CD14-positive monocyte (primary cell): ENCODE results near the gene LRRC4C. TPM values are rescaled to one million over a fixed set of nuclear protein-coding genes. Genes with fewer than 3 reads are reported as not detected.

Source experiments
- DNase-seq, 3 donors: peaks; one replicate each; pipeline ENCODE4 v3.0.0-alpha.2; 2011 to 2022
- H2AFZ ChIP-seq: 2 replicates; pipeline ENCODE4 v1.6.0; 2012; ENCODE audit warnings: mild to moderate bottlenecking, low read depth, low read length, inconsistent platforms; ENCODE audit not compliant: insufficient read depth, poor library complexity, severe bottlenecking
- H3K27ac ChIP-seq, 2 donors: 1 replicate in 1 of 2; 2 replicates in 1 of 2; pipeline ENCODE4 v1.5.1; 2012 to 2013; ENCODE audit warnings: low read length in 2 of 2, control low read depth in 1 of 2, inconsistent platforms in 1 of 2, low read depth in 1 of 2, mild to moderate bottlenecking in 1 of 2
- H3K27me3 ChIP-seq, 2 donors: one replicate each; pipeline versions ENCODE4 v1.6.0 to v1.6.1; 2011 to 2013; ENCODE audit warnings: low read length in 2 of 2; ENCODE audit not compliant: control insufficient read depth in 2 of 2, insufficient read depth in 2 of 2
- H3K36me3 ChIP-seq, 2 donors: replicated peaks in 1 of 2; 1 replicate in 1 of 2; 2 replicates in 1 of 2; pipeline versions ENCODE4 v1.5.1 to v1.6.1; 2012 to 2013; ENCODE audit warnings: low read length in 2 of 2, control low read depth in 1 of 2, inconsistent platforms in 1 of 2, mild to moderate bottlenecking in 1 of 2; ENCODE audit not compliant: insufficient read depth in 2 of 2, control insufficient read depth in 1 of 2
- H3K4me1 ChIP-seq, 2 donors: 1 replicate in 1 of 2; 2 replicates in 1 of 2; pipeline versions ENCODE4 v1.5.1 to v1.6.1; 2012 to 2013; ENCODE audit warnings: low read length in 2 of 2, control low read depth in 1 of 2, inconsistent platforms in 1 of 2, mild to moderate bottlenecking in 1 of 2, moderate library complexity in 1 of 2; ENCODE audit not compliant: insufficient read depth in 2 of 2, control insufficient read depth in 1 of 2
- H3K4me2 ChIP-seq: replicated peaks from 2 replicates; pipeline ENCODE3; 2012; ENCODE audit warnings: low read length, moderate library complexity, mild to moderate bottlenecking; ENCODE audit not compliant: poor library complexity, severe bottlenecking; ENCODE audit errors: extremely low read depth
- H3K4me3 ChIP-seq, 3 experiments: fragments of 200-600 bp in 1 of 3; sonication (generic) in 1 of 3; replicated peaks in 1 of 3; 1 replicate in 2 of 3; 2 replicates in 1 of 3; pipeline ENCODE4 v1.5.1; 2011 to 2013; ENCODE audit warnings: low read length in 3 of 3, mild to moderate bottlenecking in 3 of 3, control low read depth in 2 of 3, low read depth in 2 of 3, inconsistent platforms in 1 of 3, moderate library complexity in 1 of 3
- H3K79me2 ChIP-seq: 2 replicates; pipeline ENCODE4 v1.6.0; 2012; ENCODE audit warnings: mild to moderate bottlenecking, control low read depth, inconsistent platforms, low read length, moderate library complexity; ENCODE audit not compliant: insufficient read depth
- H3K9ac ChIP-seq: 2 replicates; pipeline ENCODE4 v1.6.0; 2017; ENCODE audit warnings: low read length, mild to moderate bottlenecking; ENCODE audit not compliant: insufficient read depth, poor library complexity, severe bottlenecking
- H3K9me3 ChIP-seq, 2 donors: replicated peaks in 1 of 2; 1 replicate in 1 of 2; 2 replicates in 1 of 2; pipeline versions ENCODE4 v1.5.1 to v1.6.1; 2012 to 2013; ENCODE audit warnings: low read length in 2 of 2, control low read depth in 1 of 2; ENCODE audit not compliant: control insufficient read depth in 1 of 2, insufficient read depth in 1 of 2
- H4K20me1 ChIP-seq: 2 replicates; pipeline ENCODE4 v1.6.0; 2012; ENCODE audit warnings: mild to moderate bottlenecking, low read length, control low read depth, moderate library complexity; ENCODE audit not compliant: insufficient read depth
- H3K27ac Mint-ChIP-seq, 7 donors: one replicate each; pipeline ENCODE4 v1.8.0; 2020; ENCODE audit warnings: mild to moderate bottlenecking in 7 of 7, mixed read lengths in 7 of 7, moderate library complexity in 6 of 7, inconsistent platforms in 2 of 7
- H3K27me3 Mint-ChIP-seq, 3 donors: one replicate each; pipeline ENCODE4 v1.8.0; 2021 to 2022; ENCODE audit warnings: low read depth in 3 of 3, mild to moderate bottlenecking in 3 of 3, mixed read lengths in 3 of 3, moderate library complexity in 3 of 3, inconsistent platforms in 1 of 3
- H3K36me3 Mint-ChIP-seq, 2 donors: one replicate each; pipeline ENCODE4 v1.8.0; 2020; ENCODE audit warnings: mixed read lengths in 2 of 2, inconsistent platforms in 1 of 2, mild to moderate bottlenecking in 1 of 2
- H3K4me1 Mint-ChIP-seq: one replicate; pipeline ENCODE4 v1.8.0; 2020; ENCODE audit warnings: mild to moderate bottlenecking, mixed read lengths
- H3K4me3 Mint-ChIP-seq, 2 donors: one replicate each; pipeline ENCODE4 v1.8.0; 2020; ENCODE audit warnings: mild to moderate bottlenecking in 2 of 2, mixed read lengths in 2 of 2, moderate library complexity in 1 of 2
- H3K9me3 Mint-ChIP-seq, 7 donors: one replicate each; pipeline ENCODE4 v1.8.0; 2020 to 2022; ENCODE audit warnings: mixed read lengths in 7 of 7, mild to moderate bottlenecking in 6 of 7, moderate library complexity in 6 of 7, inconsistent platforms in 2 of 7
- CTCF ChIP-seq: fragments of 200-600 bp; IDR thresholded peaks from one replicate; pipeline ENCODE4 v1.8.0; 2022; ENCODE audit warnings: antibody characterized with exemption, mild to moderate bottlenecking
- WGBS: methylation state at CpG from one replicate; pipeline ENCODE4 v1.1.5; 2013; ENCODE audit warnings: missing lambda C conversion rate; ENCODE audit not compliant: insufficient coverage; 5-methylcytosine and 5-hydroxymethylcytosine counted together
- intact Hi-C, 2 donors: fragments of 100-400 bp; cut with micrococcal nuclease; formaldehyde crosslinking; loops; one replicate each; pipeline versions ENCODE4 v1.15.0 to v1.15.1; 2023
- polyA plus RNA-seq, 3 donors: library from polyadenylated mRNA; depleted of rRNA in 1 of 3; unstranded in 2 of 3; stranded (reverse) in 1 of 3; fragments of 300-500 nt in 2 of 3; fragments of >200 nt in 1 of 3; fragmentation: Illumina TruSeq in 2 of 3; gene quantifications; 1 replicate in 2 of 3; 2 replicates in 1 of 3; pipeline ENCODE4 v1.2.3, GENCODE V29; 2012 to 2021

LRRC4C gene
- polyA plus RNA-seq, 3 donors: not detected

DNA sequence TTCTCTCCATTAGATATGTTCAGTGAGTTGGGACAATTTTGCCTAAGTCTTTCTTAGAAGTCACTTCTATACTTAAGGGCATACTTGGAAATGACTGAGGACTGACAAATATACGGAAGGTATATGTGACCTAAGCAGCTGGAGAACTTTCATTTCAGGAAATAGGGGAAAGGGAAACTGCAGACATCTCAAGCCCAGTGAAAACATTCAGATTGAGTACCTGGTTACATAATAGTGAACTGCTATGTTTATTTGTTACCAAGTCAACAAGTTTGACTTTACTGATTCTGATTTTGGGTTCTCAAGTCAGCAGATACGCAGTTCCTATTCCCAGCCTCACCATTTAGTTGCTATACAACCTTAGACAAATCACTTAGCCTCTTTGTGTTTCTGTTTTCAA is 1173.9 kb downstream of the LRRC4C start:
- Histone ChIP-seq H3K79me2 (no peaks in the 10 kb centered on the region), H4K20me1 (no peaks in the 10 kb centered on the region), H3K27me3 (no peaks in the 10 kb centered on the region), H3K27ac (no peak overlapping the region), H2AFZ (no peak overlapping the region), H3K9me3 (no peaks in the 10 kb centered on the region), H3K4me3 (no peak overlapping the region), H3K36me3 (no peaks in the 10 kb centered on the region), H3K4me1 (no peaks in the 10 kb centered on the region), H3K9ac (no peak overlapping the region), H3K4me2 (no peak overlapping the region)
- intact Hi-C loops: no loop called here
- no CpG with 5 or more reads among the region's 2 CpGs for WGBS
- no peak for DNase-seq
- Mint-ChIP-seq H3K27ac (no peak overlapping the region), H3K9me3 (peaks cover 0 to 6% (median 0%) of the 10 kb centered on the region in 7 donors), H3K4me1 (no peaks in the 10 kb centered on the region), H3K27me3 (peaks cover 2 to 5% (median 2%) of the 10 kb centered on the region in 3 donors), H3K36me3 (no peaks in the 10 kb centered on the region), H3K4me3 (no peak overlapping the region)
- TF ChIP-seq CTCF: no peak

DNA sequence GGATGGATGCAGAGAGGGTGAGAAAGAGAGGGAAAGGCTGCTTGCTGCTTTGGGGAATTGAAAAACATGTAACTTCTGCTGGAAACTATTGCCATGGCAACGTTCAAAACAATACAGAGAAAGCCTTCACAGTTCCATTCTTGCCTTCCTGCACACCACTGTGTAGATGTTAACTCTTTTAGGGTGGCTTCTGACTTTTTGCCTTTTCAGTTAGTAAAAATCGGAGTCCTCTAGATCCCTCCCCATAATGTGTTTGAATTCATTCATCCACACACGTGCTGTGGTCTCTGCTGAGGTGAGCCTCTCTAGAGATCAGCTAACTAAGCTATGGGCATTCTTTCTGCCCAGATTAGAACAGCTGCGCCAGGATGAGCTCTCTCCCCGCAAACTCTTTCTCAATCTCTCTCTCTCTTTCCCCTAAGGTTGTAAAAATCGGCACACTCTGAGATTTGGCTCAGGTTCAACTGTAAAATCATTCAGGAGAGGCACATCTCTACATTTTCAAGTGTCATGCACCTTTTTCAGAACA is 1178.3 kb downstream of the LRRC4C start:
- intact Hi-C loops: no loop called here
- Mint-ChIP-seq H3K9me3 (peaks cover 0 to 8% (median 0%) of the 10 kb centered on the region in 7 donors), H3K4me3 (no peak overlapping the region)

More for the DNA sequence above, 1178.3 kb downstream of the LRRC4C start:
- H3K79me2 ChIP-seq: no peaks in the 10 kb centered on the region
- 62% methylated on average over 3 of the region's 6 CpGs for WGBS
- no peaks in the 10 kb centered on the region for H3K36me3 ChIP-seq
- Mint-ChIP-seq H3K27me3 (peaks cover 0 to 3% (median 2%) of the 10 kb centered on the region in 3 donors), H3K27ac (no peak overlapping the region), H3K36me3 (no peaks in the 10 kb centered on the region), H3K4me1 (no peaks in the 10 kb centered on the region)
- no peak overlapping the region for H3K4me3 ChIP-seq
- H3K4me1 ChIP-seq: no peaks in the 10 kb centered on the region
- no peak overlapping the region for H3K9ac ChIP-seq
- H3K27ac ChIP-seq: no peak overlapping the region
- H3K9me3 ChIP-seq: no peaks in the 10 kb centered on the region
- H2AFZ ChIP-seq: no peak overlapping the region
- H3K4me2 ChIP-seq: no peak overlapping the region
- DNase-seq: no peak
- H3K27me3 ChIP-seq: no peaks in the 10 kb centered on the region
- H4K20me1 ChIP-seq: no peaks in the 10 kb centered on the region
- TF ChIP-seq CTCF: no peak
